Measurements from ENCODE around the gene PANK1. TPM values are rescaled to one million over a fixed set of nuclear protein-coding genes. Genes with fewer than 3 reads are reported as not detected.

The PANK1 gene
- total RNA-seq, 3 donors from 2014 or later: 23.2 to 67.4 (median 24.1) TPM

DNA sequence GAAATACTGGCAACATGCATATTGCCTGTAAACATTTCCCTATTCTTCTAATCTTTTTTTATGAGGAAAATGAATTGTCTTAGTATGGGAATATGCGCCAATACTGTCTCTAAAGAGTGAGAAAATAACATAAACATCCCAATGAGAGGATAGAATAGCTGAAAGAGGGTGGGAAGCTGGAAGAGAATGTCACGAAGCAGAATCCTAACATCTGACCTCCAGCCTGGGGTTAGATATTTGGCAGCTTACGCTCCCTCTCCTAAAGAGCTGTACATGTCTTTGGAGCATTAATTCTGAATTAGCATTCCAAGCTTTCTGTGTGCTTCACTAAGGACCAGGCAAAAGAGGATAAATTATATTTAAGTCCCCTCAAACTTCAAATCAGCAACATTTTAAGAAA, 78.0 kb downstream of the PANK1 start:
- TF ChIP-seq, protein P1, sequence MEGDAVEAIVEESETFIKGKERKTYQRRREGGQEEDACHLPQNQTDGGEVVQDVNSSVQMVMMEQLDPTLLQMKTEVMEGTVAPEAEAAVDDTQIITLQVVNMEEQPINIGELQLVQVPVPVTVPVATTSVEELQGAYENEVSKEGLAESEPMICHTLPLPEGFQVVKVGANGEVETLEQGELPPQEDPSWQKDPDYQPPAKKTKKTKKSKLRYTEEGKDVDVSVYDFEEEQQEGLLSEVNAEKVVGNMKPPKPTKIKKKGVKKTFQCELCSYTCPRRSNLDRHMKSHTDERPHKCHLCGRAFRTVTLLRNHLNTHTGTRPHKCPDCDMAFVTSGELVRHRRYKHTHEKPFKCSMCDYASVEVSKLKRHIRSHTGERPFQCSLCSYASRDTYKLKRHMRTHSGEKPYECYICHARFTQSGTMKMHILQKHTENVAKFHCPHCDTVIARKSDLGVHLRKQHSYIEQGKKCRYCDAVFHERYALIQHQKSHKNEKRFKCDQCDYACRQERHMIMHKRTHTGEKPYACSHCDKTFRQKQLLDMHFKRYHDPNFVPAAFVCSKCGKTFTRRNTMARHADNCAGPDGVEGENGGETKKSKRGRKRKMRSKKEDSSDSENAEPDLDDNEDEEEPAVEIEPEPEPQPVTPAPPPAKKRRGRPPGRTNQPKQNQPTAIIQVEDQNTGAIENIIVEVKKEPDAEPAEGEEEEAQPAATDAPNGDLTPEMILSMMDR (IDR thresholded peaks at IDR 0.05): no peak
- H3K4me1 ChIP-seq (ENCODE audit: low read depth): no peaks in the 10 kb centered on the region
- no peaks in the 10 kb centered on the region for H3K36me3 ChIP-seq (ENCODE audit: low read depth)
- no peaks in the 10 kb centered on the region for H3K9me3 ChIP-seq
- no peak overlapping the region for H3K4me3 ChIP-seq
- intact Hi-C loops (cut with DNase I, micrococcal nuclease): loop anchor here in 1 of 2 donors (10.0 kb wide), 1 partner anchor 312 kb away; the partner anchor contains the start of gene LIPA
- no peak for DNase-seq
- ATAC-seq: no peak

DNA sequence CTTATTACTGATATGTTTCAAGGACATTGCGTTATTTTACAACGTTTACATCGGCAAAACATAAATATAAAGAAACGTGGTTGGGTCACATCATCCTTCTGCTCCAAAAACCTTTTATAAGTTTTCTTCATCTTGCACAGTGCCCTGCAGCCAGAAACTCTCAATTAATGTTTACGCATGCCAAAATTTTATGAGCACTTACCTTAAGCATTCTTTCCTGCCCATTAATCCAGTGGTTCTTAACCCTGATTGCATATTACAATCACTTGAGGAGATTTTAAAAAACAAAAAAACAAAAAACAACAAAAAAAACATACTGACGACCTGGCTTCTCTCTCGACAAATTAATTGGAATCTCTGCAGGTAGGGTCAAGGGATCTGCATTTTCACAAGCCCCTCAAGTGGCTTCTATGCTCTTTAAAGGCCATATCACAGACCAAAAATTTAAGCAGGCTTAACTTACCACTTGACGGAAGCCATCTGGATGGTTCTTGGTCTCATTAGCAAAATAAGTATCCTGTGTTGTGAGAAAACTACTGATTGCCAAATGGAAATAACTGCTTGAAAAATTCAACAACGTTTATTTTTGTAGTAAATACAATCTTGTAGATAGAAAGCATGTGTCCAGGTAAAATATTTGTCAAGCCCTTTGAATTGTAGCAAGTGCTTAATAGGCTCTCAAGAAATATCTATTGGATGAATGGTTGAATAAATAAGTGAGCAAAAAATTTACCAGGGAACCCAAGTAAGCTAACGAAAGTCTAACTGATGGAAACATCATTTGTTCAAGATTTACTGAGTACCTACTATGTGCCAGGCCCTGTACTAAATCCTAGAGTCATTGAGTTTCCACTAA, 78.7 kb downstream of the PANK1 start:
- no peak for DNase-seq
- H3K9me3 ChIP-seq: no peaks in the 10 kb centered on the region
- H3K4me1 ChIP-seq (ENCODE audit: low read depth): no peaks in the 10 kb centered on the region
- no peaks in the 10 kb centered on the region for H3K36me3 ChIP-seq (ENCODE audit: low read depth)
- H3K4me3 ChIP-seq: no peak overlapping the region
- TF ChIP-seq, protein P1 (IDR thresholded peaks at IDR 0.05): no peak
- no peak for ATAC-seq
- intact Hi-C loops (cut with DNase I, micrococcal nuclease): loop anchor here in 1 of 2 donors (10.0 kb wide), 1 partner anchor 312 kb away; the partner anchor contains the start of gene LIPA

DNA sequence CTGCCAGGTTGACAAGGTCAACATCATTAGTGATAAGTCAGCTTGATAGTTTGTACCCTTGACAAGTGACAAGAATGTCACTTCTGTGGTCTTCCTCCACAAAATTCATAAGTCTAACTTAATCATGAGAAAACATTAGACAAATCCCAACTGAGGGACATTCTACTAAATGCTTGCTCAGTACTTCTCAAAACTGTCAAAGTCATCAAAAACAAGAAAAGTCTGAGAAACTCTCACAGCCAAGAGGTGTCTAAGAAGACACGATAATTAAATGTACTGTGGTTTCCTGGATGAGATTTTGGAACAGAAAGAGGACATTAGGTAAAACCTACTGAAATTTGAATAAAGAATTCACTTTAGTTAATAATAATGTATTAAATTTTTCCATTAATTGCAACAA, 79.9 kb downstream of the PANK1 start:
- Histone ChIP-seq H3K36me3 (ENCODE audit: low read depth) (no peaks in the 10 kb centered on the region), H3K9me3 (no peaks in the 10 kb centered on the region), H3K4me3 (no peak overlapping the region), H3K4me1 (ENCODE audit: low read depth) (no peaks in the 10 kb centered on the region)
- DNase-seq (no peak), ATAC-seq (no peak)
- intact Hi-C loops (cut with DNase I, micrococcal nuclease): loop anchor here (2.0 to 10.0 kb wide), 2 partner anchors 138 to 310 kb away; partner anchors contain the start of gene LIPA (in 1 of the 2)
- TF ChIP-seq, protein P1 (IDR thresholded peaks at IDR 0.05): no peak

DNA sequence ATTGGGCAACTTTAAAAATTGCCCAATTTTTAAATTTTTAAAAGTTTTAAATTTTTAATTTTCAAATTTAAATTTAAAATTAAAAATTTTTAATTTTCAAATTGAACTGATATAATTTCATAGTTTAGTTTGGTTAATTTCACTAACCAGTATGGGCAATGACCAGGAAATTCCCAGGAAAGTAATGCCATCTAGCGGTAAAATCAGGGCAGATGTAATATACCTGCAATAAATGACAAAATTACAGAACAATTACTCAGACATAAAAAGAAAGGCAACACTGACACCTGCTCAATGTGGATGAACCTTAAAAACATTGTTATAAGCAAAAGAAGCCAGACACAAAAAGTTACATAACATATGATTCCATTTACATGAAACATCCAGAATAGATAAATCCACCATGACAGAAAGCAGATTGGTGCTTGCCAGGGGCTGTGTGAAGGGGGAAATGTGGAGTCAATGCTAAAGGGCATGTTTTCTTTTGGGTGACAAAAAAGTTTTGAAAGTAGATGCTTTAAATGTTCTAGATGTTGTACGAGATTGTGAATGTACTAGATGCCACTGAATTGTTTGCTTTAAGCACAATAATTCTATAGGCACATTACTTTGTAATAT, 81.1 kb downstream of the PANK1 start:
- DNase-seq (peak in 1 of 3 donors; percentile 57), ATAC-seq (peak; percentile 53)
- no peaks in the 10 kb centered on the region for H3K36me3 ChIP-seq (ENCODE audit: low read depth)
- intact Hi-C loops (cut with DNase I, micrococcal nuclease): loop anchor here (2.0 to 10.0 kb wide), 2 partner anchors 137 to 309 kb away; partner anchors contain the start of gene LIPA (in 1 of the 2)
- H3K9me3 ChIP-seq: no peaks in the 10 kb centered on the region
- H3K4me3 ChIP-seq: no peak overlapping the region
- H3K4me1 ChIP-seq (ENCODE audit: low read depth): no peaks in the 10 kb centered on the region
- TF ChIP-seq, protein P1 (IDR thresholded peaks at IDR 0.05): peak; percentile 37

DNA sequence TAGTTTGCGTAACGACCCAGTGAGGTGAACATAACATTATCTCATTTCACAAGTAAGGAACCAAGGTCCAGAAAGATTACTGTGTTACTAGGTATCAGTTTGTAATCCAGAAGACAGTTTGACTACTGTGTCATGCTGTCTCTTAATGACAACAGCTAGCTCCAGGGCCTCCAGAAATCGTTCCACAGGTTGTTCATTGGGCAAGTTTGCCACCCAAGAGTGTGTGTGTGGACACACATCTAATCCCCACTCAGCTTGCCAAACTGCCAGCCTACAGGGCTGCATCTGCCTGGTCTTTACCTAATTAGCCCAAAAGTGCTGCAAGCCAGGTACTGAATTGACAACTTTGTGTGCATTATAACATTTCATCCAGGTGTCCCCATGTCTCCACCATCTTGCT, 81.7 kb downstream of the PANK1 start:
- intact Hi-C loops (cut with DNase I, micrococcal nuclease): loop anchor here in 1 of 2 donors (10.0 kb wide), 1 partner anchor 309 kb away; the partner anchor contains the start of gene LIPA
- Histone ChIP-seq H3K36me3 (ENCODE audit: low read depth) (no peaks in the 10 kb centered on the region), H3K9me3 (no peaks in the 10 kb centered on the region), H3K4me3 (no peak overlapping the region), H3K4me1 (ENCODE audit: low read depth) (no peaks in the 10 kb centered on the region)
- ATAC-seq (no peak), DNase-seq (no peak)
- TF ChIP-seq, protein P1 (IDR thresholded peaks at IDR 0.05): no peak
